Esophagus muscularis mucosa (tissue), 4 donors: ENCODE measurements around the gene TNS4. TPM values are rescaled to one million over a fixed set of nuclear protein-coding genes. Genes with fewer than 3 reads are reported as not detected.

Experiments
- DNase-seq: peaks from one replicate; pipeline ENCODE4 v3.0.0-alpha.2; 2017; ENCODE audit errors: extremely low spot score
- H3K27ac ChIP-seq, 4 donors: fragments of 200-600 bp; sonication (generic); replicated peaks in 1 of 4; 1 replicate in 3 of 4; 2 replicates in 1 of 4; pipeline ENCODE4 v1.5.1; 2016 to 2019; ENCODE audit warnings: mild to moderate bottlenecking in 1 of 4
- H3K27me3 ChIP-seq, 4 donors: fragments of 200-600 bp; sonication (generic); one replicate each; pipeline versions ENCODE4 v1.5.1 to v1.6.0; 2016 to 2019
- H3K36me3 ChIP-seq, 4 donors: fragments of 200-600 bp; sonication (generic); one replicate each; pipeline ENCODE4 v1.5.1; 2016 to 2019
- H3K4me1 ChIP-seq, 4 donors: fragments of 200-600 bp; sonication (generic); one replicate each; pipeline ENCODE4 v1.5.1; 2016 to 2019
- H3K4me3 ChIP-seq, 4 donors: fragments of 200-600 bp; sonication (generic); 1 replicate in 2 of 4; 2 replicates in 2 of 4; pipeline ENCODE4 v1.5.1; 2016 to 2019; ENCODE audit warnings: mild to moderate bottlenecking in 4 of 4, moderate library complexity in 1 of 4
- H3K9me3 ChIP-seq, 4 donors: fragments of 200-600 bp; sonication (generic); 1 replicate in 3 of 4; 2 replicates in 1 of 4; pipeline ENCODE4 v1.5.1; 2016 to 2019
- CTCF ChIP-seq, 3 experiments: fragments of 200-600 bp in 2 of 3; fragments of 450-650 bp in 1 of 3; sonication (generic) in 2 of 3; IDR thresholded peaks; one replicate each; pipeline ENCODE4 v1.5.1; 2017 to 2019; ENCODE audit warnings: antibody characterized with exemption in 3 of 3, mild to moderate bottlenecking in 2 of 3, moderate library complexity in 1 of 3
- EP300 ChIP-seq: sonication (generic); formaldehyde crosslinking; IDR thresholded peaks from one replicate; pipeline ENCODE4 v1.6.1; 2017; ENCODE audit warnings: antibody characterized with exemption
- POLR2A ChIP-seq: fragments of 450-650 bp; IDR thresholded peaks from one replicate; pipeline ENCODE4 v1.6.1; 2017; ENCODE audit warnings: antibody characterized with exemption, moderate library complexity, mild to moderate bottlenecking, low read depth
- POLR2AphosphoS5 ChIP-seq, 2 donors: sonication (generic); formaldehyde crosslinking; IDR thresholded peaks; one replicate each; pipeline ENCODE4 v1.6.1; 2017; ENCODE audit warnings: antibody characterized with exemption in 2 of 2
- WGBS: methylation state at CpG from one replicate; pipeline ENCODE4 v1.1.5; 2018; 5-methylcytosine and 5-hydroxymethylcytosine counted together
- intact Hi-C: fragments of 100-400 bp; cut with DNase I; formaldehyde crosslinking; loops from one replicate; pipeline ENCODE4 v1.15.1; 2023
- total RNA-seq, 4 donors: library from RNA; depleted of rRNA; stranded (reverse); fragments of >200 nt; gene quantifications; one replicate each; pipeline versions ENCODE4 v1.1.0 to v1.2.1, GENCODE V29; 2016

TNS4 gene
- total RNA-seq, 4 donors from 2014 or later: not detected

GRCh38 chr17:40443196-40443987 lies 58.0 kb downstream of the TNS4 start, which contains the start of gene IGFBP4:
TSS of gene IGFBP4 (plus strand) at chr17:40443450. CDS start at chr17:40443736, 286 bp downstream.
- peak within 1 kb of the TSS; percentile 88 to 98 (median 93) for H3K27ac ChIP-seq
- no peaks in the 10 kb centered on the region for H3K9me3 ChIP-seq
- TF ChIP-seq EP300 (no peak), POLR2AphosphoS5 (IDR thresholded peaks at IDR 0.05) (peak; percentile 47 to 83), POLR2A (peak; percentile 56), CTCF (IDR thresholded peaks at IDR 0.05) (peak; percentile 18 to 43 (median 31))
- H3K4me1 ChIP-seq: peaks cover 41 to 65% (median 61%) of the 10 kb centered on the region in 4 donors
- H3K36me3 ChIP-seq: peaks cover 0 to 3% (median 0%) of the 10 kb centered on the region in 4 donors
- WGBS: 0% methylated on average over 1 of the region's 98 CpGs
- H3K27me3 ChIP-seq: no peaks in the 10 kb centered on the region
- intact Hi-C loops: loop anchor here (2.0 kb wide), 1 partner anchor 55 kb away; no protein-coding TSS in a partner anchor
- no peak for DNase-seq
- peak within 1 kb of the TSS; percentile 66 to 88 (median 81) for H3K4me3 ChIP-seq

DNA sequence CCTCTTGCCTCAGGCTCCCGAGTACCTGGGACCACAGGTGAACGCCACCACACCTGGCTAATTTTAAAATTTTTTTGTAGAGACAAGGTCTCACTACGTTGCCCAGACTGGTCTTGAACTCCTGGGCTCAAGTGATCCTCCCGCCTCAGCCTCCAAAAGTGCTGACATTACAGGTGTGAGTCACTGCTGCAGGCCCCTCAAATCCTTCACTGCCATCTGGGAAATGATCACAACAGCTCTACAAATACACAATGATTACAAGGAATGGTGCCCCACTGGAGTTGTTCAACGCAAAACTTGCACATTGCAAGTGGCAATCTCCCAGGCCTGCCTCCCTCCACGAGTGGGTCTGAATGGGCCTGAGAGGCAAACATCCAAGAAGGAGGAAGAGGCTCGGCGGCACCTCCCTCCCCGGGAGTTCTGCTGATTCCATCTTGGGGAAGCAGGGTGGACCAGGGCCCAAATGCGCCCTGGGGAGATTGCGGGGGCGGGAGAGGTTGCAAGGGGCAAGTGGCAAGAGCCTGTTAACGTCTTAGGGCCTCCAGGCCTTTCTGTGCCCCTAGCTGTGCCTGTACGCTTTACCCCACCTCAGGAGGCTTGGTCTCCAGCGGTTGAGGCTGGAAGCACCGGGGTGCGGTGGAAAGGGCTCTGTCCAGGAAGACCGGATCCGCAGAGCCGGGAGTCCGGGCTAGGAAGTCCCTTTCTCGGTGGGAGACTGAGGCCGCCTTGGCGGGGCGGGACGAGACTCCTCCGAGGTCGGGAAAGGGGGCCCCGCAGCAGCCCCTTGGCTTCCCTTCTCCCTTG lies 58.8 kb downstream of the TNS4 start:
- TF ChIP-seq CTCF (IDR thresholded peaks at IDR 0.05): peak; percentile 21 to 35 (median 29)
- TF ChIP-seq POLR2AphosphoS5 (IDR thresholded peaks at IDR 0.05): no peak
- no peak for DNase-seq
- no peaks in the 10 kb centered on the region for H3K9me3 ChIP-seq
- WGBS: 25% methylated on average over 27 of the region's 29 CpGs
- H3K27ac ChIP-seq: peak overlapping the region; percentile 88 to 98 (median 93)
- H3K4me3 ChIP-seq: peak overlapping the region; percentile 66 to 88 (median 81)
- H3K27me3 ChIP-seq: no peaks in the 10 kb centered on the region
- peaks cover 0 to 3% (median 0%) of the 10 kb centered on the region in 4 donors for H3K36me3 ChIP-seq
- intact Hi-C loops: loop anchor here (2.0 kb wide), 1 partner anchor 56 kb away; no protein-coding TSS in a partner anchor
- peaks cover 33 to 60% (median 55%) of the 10 kb centered on the region in 4 donors for H3K4me1 ChIP-seq

DNA sequence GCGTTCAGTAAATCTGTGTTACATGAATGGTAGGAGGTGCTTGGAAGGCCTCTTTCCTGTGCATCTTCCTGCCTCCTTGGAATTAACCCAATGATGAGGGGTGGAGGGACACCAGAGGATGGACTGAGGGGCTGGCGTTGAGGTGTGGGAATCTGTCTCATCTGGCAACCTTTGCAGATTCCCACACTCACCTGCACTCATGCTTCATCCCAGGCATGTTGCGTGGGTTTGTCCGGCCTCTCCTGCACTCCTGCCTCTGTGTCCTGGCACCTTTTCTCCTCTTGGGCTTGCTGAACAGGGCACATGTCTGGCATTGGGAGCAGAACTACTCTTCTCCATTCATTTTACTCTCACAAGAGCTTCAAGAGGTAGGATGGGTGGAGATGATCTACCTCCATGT lies 61.3 kb downstream of the TNS4 start:
- H3K27ac ChIP-seq: no peak overlapping the region
- intact Hi-C loops: loop anchor here (2.0 kb wide), 1 partner anchor 93 kb away; no protein-coding TSS in a partner anchor
- no peak for TF ChIP-seq POLR2AphosphoS5 (IDR thresholded peaks at IDR 0.05)
- TF ChIP-seq POLR2A: no peak
- no peak for TF ChIP-seq EP300
- no peak for TF ChIP-seq CTCF (IDR thresholded peaks at IDR 0.05)
- H3K36me3 ChIP-seq: no peaks in the 10 kb centered on the region
- H3K4me1 ChIP-seq: peaks cover 18 to 48% (median 44%) of the 10 kb centered on the region in 4 donors
- DNase-seq: no peak
- no peak overlapping the region for H3K4me3 ChIP-seq
- H3K9me3 ChIP-seq: no peaks in the 10 kb centered on the region
- no peaks in the 10 kb centered on the region for H3K27me3 ChIP-seq
- WGBS: 75% methylated on average over 4 of the region's 4 CpGs

DNA sequence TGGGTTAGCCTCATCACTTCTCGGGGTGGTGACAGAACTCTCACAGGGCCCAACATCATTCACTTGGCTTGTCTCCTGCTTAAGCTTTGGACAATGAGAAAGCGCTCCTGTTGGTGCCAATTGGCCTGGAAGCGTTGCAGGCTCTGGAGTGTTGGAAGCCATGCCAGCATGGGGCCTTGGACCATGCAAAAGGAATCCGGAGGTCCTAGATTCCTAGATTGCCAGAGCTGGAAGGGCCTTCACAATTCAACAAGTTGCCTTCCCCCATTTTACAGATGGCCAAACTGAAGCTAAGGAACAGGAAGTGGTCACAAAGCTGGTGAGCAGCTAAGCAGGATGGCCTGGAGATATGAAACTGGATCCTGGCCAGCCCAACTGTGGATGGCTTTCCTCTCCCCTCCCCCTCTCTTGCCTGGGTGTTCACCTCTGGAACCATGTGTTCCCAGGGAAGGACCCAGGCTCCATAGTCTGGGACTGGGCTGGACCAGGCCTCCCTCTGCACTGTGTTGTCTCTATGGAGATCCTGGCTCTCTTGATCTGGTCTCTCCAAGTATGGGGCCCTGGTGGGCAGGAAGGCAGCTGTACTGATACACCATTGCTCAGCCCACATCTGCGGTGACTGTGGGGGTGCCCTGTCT lies 64.2 kb downstream of the TNS4 start:
- Histone ChIP-seq H3K9me3 (no peaks in the 10 kb centered on the region), H3K4me3 (no peak overlapping the region), H3K27me3 (no peaks in the 10 kb centered on the region), H3K36me3 (no peaks in the 10 kb centered on the region), H3K27ac (peak overlapping the region in 2 of 4 donors; percentile 21 to 44), H3K4me1 (peaks cover 27 to 61% (median 54%) of the 10 kb centered on the region in 4 donors)
- TF ChIP-seq POLR2AphosphoS5 (IDR thresholded peaks at IDR 0.05) (peak in 1 of 2 donors; percentile 12), CTCF (IDR thresholded peaks at IDR 0.05) (no peak)
- WGBS: 68% methylated on average over 5 of the region's 5 CpGs
- intact Hi-C loops: no loop called here
- DNase-seq: no peak
